ENCODE results near the gene HOXD11. TPM values are rescaled to one million over a fixed set of nuclear protein-coding genes. Genes with fewer than 3 reads are reported as not detected.
A peak's percentile ranks its signal among the peaks of the same experiment; 100 is the strongest.

The HOXD11 gene
- total RNA-seq, 2 experiments from 2014 or later, result not detected

- Mint-ChIP-seq H3K9me3 (peaks cover 6% of the 10 kb centered on the region), H3K4me1 (peaks cover 31% of the 10 kb centered on the region), H3K36me3 (peaks cover 8% of the 10 kb centered on the region), H3K4me3 (no peak overlapping the region), H3K27ac (no peak overlapping the region), H3K27me3 (peaks cover 89% of the 10 kb centered on the region)
- DNase-seq, result no peak
Observed at GRCh38 chr2:176134035-176134434, 27.0 kb downstream of the HOXD11 start.

DNA sequence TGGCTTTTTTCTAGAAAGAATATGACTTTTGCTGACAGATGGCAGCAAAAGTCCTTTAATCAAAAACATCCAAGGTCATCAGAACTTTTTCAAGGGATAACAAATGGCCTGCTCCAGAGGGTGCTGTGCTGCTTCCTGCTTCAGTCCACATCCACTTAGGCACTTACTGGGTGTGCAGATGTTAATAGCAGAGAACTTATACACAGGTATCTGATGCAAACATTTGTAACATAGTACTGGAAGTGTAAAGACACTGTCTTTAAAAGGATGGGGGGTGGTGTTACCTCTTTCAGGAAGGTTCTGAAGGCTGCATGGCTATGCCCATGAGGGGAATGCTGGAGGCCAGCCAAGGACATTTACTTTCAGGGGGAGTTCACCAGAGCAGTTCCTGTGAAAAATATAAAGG, 28.0 kb downstream of the HOXD11 start:
- Mint-ChIP-seq H3K4me3 (no peak overlapping the region), H3K36me3 (peaks cover 9% of the 10 kb centered on the region), H3K27me3 (peaks cover 95% of the 10 kb centered on the region), H3K27ac (no peak overlapping the region), H3K9me3 (peaks cover 6% of the 10 kb centered on the region), H3K4me1 (peaks cover 33% of the 10 kb centered on the region)
- DNase-seq, result no peak

- Mint-ChIP-seq H3K4me3 (no peak overlapping the region), H3K27ac (no peak overlapping the region), H3K27me3 (peaks cover 93% of the 10 kb centered on the region), H3K4me1 (peaks cover 31% of the 10 kb centered on the region), H3K9me3 (peaks cover 6% of the 10 kb centered on the region), H3K36me3 (peaks cover 9% of the 10 kb centered on the region)
- DNase-seq, result no peak
Observed at GRCh38 chr2:176136374-176137251, 29.5 kb downstream of the HOXD11 start.

DNA sequence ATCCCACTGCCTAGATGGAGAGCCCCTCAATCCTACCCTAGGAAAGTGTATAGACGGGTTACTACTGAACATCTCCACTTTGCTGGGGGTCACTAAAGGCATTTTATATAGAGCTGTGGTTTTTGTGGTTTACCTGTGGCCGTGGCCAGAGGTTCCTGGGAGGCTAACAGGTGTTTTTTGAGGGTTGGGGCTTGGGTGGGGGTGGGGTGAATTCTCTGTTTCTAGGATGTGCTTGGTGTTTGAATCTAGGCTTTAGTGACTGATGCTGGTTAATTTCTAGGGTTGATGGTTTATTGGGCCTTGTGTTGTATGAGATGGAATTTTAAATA, 30.1 kb downstream of the HOXD11 start:
- peaks cover 9% of the 10 kb centered on the region for H3K36me3 Mint-ChIP-seq
- peaks cover 6% of the 10 kb centered on the region for H3K9me3 Mint-ChIP-seq
- DNase-seq, result no peak
- peaks cover 28% of the 10 kb centered on the region for H3K4me1 Mint-ChIP-seq
- no peak overlapping the region for H3K4me3 Mint-ChIP-seq
- no peak overlapping the region for H3K27ac Mint-ChIP-seq
- peaks cover 95% of the 10 kb centered on the region for H3K27me3 Mint-ChIP-seq

DNA sequence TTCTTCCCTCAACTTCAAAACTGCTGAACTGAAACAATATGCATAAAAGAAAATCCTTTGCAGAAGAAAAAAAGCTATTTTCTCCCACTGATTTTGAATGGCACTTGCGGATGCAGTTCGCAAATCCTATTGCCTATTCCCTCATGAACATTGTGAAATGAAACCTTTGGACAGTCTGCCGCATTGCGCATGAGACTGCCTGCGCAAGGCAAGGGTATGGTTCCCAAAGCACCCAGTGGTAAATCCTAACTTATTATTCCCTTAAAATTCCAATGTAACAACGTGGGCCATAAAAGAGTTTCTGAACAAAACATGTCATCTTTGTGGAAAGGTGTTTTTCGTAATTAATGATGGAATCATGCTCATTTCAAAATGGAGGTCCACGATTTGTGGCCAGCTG, 30.8 kb downstream of the HOXD11 start:
- DNase-seq, result no peak
- no peak overlapping the region for H3K27ac Mint-ChIP-seq
- H3K9me3 Mint-ChIP-seq, result peaks cover 6% of the 10 kb centered on the region
- H3K4me3 Mint-ChIP-seq, result no peak overlapping the region
- H3K4me1 Mint-ChIP-seq, result peaks cover 24% of the 10 kb centered on the region
- H3K36me3 Mint-ChIP-seq, result peaks cover 9% of the 10 kb centered on the region
- H3K27me3 Mint-ChIP-seq, result peaks cover 91% of the 10 kb centered on the region

GRCh38 chr2:176138526-176138922, 31.4 kb downstream of the HOXD11 start:
- Mint-ChIP-seq H3K36me3 (peaks cover 9% of the 10 kb centered on the region), H3K4me1 (peaks cover 22% of the 10 kb centered on the region), H3K27me3 (peaks cover 91% of the 10 kb centered on the region), H3K9me3 (peaks cover 6% of the 10 kb centered on the region), H3K27ac (no peak overlapping the region), H3K4me3 (no peak overlapping the region)
- no peak for DNase-seq

- Mint-ChIP-seq H3K4me3 (no peak overlapping the region), H3K27me3 (peaks cover 91% of the 10 kb centered on the region), H3K9me3 (peaks cover 6% of the 10 kb centered on the region), H3K27ac (no peak overlapping the region), H3K36me3 (peaks cover 9% of the 10 kb centered on the region), H3K4me1 (peaks cover 22% of the 10 kb centered on the region)
- no peak for DNase-seq
Observed at GRCh38 chr2:176138923-176139660, 32.0 kb downstream of the HOXD11 start.

- peak overlapping the region; percentile 14 for H3K4me3 Mint-ChIP-seq
- H3K4me1 Mint-ChIP-seq, result peaks cover 22% of the 10 kb centered on the region
- H3K27me3 Mint-ChIP-seq, result peaks cover 88% of the 10 kb centered on the region
- peaks cover 6% of the 10 kb centered on the region for H3K9me3 Mint-ChIP-seq
- no peak overlapping the region for H3K27ac Mint-ChIP-seq
- peaks cover 9% of the 10 kb centered on the region for H3K36me3 Mint-ChIP-seq
- DNase-seq, result no peak
Observed at GRCh38 chr2:176139661-176140512, 32.8 kb downstream of the HOXD11 start.

DNA sequence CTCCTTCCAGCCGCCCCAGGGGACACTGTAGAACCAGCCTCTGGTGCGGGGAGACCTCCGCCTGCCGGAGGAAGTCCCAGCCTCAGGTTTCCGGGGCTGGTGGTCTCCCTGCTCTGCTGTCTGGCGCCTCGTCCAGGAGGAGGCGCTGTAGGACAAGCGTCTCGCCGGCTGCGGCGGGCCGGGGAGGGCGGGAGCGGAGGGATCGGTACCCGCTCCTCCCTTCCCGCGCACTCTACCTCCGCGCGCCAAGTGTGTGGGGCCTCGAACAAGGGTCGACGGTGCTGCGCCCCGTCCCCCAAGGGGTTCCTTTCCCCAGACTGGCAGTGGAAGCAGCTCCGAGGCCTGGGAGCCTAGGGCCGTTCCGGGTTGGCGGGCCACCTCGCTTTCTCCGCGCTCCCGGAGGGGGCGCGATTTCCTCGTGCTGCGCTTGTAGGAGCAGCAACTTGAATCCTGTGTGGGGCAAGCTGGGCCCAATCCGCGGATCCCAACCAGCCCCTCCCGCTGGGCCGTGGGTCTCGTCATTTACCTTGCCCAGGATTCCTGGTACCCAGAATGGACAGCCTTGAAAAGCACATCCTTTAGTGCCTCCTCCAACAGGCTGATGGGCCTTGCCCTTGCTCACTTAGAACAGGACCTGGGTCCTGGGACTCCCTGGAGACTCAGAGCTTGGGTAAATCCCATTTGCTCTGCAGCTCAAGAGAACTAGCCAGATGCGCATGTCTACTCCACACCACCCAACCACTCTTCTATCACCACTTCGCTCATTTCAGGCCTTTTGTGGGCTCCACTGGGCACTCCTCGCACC, 33.6 kb downstream of the HOXD11 start:
- Mint-ChIP-seq H3K36me3 (peaks cover 9% of the 10 kb centered on the region), H3K4me3 (peak overlapping the region; percentile 32), H3K27me3 (peaks cover 87% of the 10 kb centered on the region), H3K4me1 (peaks cover 21% of the 10 kb centered on the region), H3K27ac (no peak overlapping the region), H3K9me3 (peaks cover 5% of the 10 kb centered on the region)
- DNase-seq, result peak; percentile 83

DNA sequence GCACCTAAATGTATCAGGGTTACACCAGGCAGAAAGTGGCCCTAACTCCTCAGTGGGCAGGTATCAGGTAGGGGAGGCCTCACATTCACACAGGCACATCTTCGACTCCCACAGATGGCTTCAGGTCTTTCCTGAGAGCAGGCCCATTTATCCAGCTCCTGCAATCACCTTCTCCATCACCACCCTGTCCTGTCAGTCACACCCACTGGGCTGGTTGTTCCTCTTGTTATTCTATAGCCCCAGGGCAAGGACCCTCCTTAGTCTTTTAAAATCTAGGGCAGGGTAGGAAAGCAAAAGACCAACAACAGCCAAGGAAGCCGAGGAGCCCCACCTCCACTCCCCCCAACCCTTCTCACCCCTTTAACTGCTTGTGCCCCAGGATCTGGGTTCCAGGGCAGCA, 35.2 kb downstream of the HOXD11 start:
- H3K27ac Mint-ChIP-seq, result no peak overlapping the region
- H3K36me3 Mint-ChIP-seq, result peaks cover 8% of the 10 kb centered on the region
- peaks cover 17% of the 10 kb centered on the region for H3K4me1 Mint-ChIP-seq
- H3K27me3 Mint-ChIP-seq, result peaks cover 89% of the 10 kb centered on the region
- DNase-seq, result no peak
- H3K4me3 Mint-ChIP-seq, result no peak overlapping the region
- peaks cover 4% of the 10 kb centered on the region for H3K9me3 Mint-ChIP-seq

GRCh38 chr2:176145085-176145969, 38.2 kb downstream of the HOXD11 start:
- Mint-ChIP-seq H3K4me3 (no peak overlapping the region), H3K36me3 (no peaks in the 10 kb centered on the region), H3K27me3 (peaks cover 89% of the 10 kb centered on the region), H3K4me1 (peaks cover 8% of the 10 kb centered on the region), H3K27ac (no peak overlapping the region), H3K9me3 (no peaks in the 10 kb centered on the region)
- DNase-seq, result no peak

GRCh38 chr2:176146101-176146500, 39.0 kb downstream of the HOXD11 start:
- Mint-ChIP-seq H3K4me1 (peaks cover 7% of the 10 kb centered on the region), H3K27me3 (peaks cover 92% of the 10 kb centered on the region), H3K36me3 (no peaks in the 10 kb centered on the region), H3K27ac (no peak overlapping the region), H3K4me3 (no peak overlapping the region), H3K9me3 (no peaks in the 10 kb centered on the region)
- no peak for DNase-seq

DNA sequence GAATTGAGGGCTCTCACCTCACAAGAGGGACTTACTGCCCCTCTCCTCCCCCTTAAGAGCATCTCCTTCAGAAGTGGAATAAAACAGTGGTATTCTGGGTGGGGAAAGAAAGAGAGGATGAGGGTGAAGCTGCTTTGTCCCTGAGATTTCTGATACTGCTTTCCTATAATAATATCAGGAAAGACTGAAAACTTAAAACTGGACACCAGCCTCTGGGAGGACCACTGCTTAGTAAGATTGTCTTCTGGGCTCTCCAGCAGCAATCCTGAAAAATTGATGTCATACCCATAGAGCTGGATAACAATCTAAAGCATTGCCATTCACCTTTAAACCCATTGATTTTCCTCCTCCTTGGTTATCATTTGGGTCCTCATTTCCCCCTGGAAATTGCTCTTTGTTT, 39.6 kb downstream of the HOXD11 start:
- no peak overlapping the region for H3K27ac Mint-ChIP-seq
- peaks cover 4% of the 10 kb centered on the region for H3K4me1 Mint-ChIP-seq
- H3K4me3 Mint-ChIP-seq, result no peak overlapping the region
- DNase-seq, result no peak
- H3K27me3 Mint-ChIP-seq, result peaks cover 92% of the 10 kb centered on the region
- H3K9me3 Mint-ChIP-seq, result no peaks in the 10 kb centered on the region
- no peaks in the 10 kb centered on the region for H3K36me3 Mint-ChIP-seq

All from activated naive CD8-positive, alpha-beta T cell treated with anti-CD3 and anti-CD28 coated beads for 36 hours (primary cell).